Aortic smooth muscle cell (primary cell): ENCODE data around the gene USHBP1. TPM values are rescaled to one million over a fixed set of nuclear protein-coding genes. Genes with fewer than 3 reads are reported as not detected.

ENCODE experiments used
- total RNA-seq: library from RNA; depleted of rRNA; stranded (reverse); fragments of >200 nt; gene quantifications from 2 replicates; pipeline ENCODE4 v1.2.3, GENCODE V29; 2014

USHBP1 gene
- 0.13 and 0.25 TPM in 2 replicates for total RNA-seq

GRCh38 chr19:17264641-17264979 lies at the start of gene USHBP1:
Gene USHBP1, minus strand, starts transcription at chr19:17264745. Its CDS starts 446 bp downstream, at chr19:17264299.

GRCh38 chr19:17309198-17309964 lies 44.8 kb upstream of the USHBP1 start, which contains the start of gene DDA1:
Gene DDA1, plus strand, starts transcription at chr19:17309563. Its CDS starts 92 bp downstream, at chr19:17309655.

GRCh38 chr19:17305517-17306284 lies 41.2 kb upstream of the USHBP1 start, which contains the start of gene MRPL34:
Gene MRPL34, plus strand, starts transcription at chr19:17305872. Its CDS starts 21 bp downstream, at chr19:17305893.

GRCh38 chr19:17303167-17303939 lies 38.8 kb upstream of the USHBP1 start, which contains the start of gene ABHD8:
Gene ABHD8, minus strand, starts transcription at chr19:17303425. Its CDS starts 1,809 bp downstream, at chr19:17301616.

GRCh38 chr19:17281391-17282304 lies 17.1 kb upstream of the USHBP1 start, which contains the start of gene ANKLE1:
Gene ANKLE1, plus strand, starts transcription at chr19:17281901. Its CDS starts 20 bp downstream, at chr19:17281921.

GRCh38 chr19:17266975-17267788 lies 2.6 kb upstream of the USHBP1 start, which contains the start of gene BABAM1:
Gene BABAM1, plus strand, starts transcription at chr19:17267443. Its CDS starts 1,364 bp downstream, at chr19:17268807.

GRCh38 chr19:17245535-17245984 lies 19.0 kb downstream of the USHBP1 start, which contains the start of gene NR2F6:
Gene NR2F6, minus strand, starts transcription at chr19:17245919. Its CDS starts 699 bp downstream, at chr19:17245220.

GRCh38 chr19:17226002-17226933 lies 38.3 kb downstream of the USHBP1 start, which contains the start of gene OCEL1:
Gene OCEL1, plus strand, starts transcription at chr19:17226226. Its CDS starts 22 bp downstream, at chr19:17226248.

GRCh38 chr19:17215127-17215971 lies 49.2 kb downstream of the USHBP1 start, which contains the start of gene USE1:
Gene USE1, plus strand, starts transcription at chr19:17215357. Its CDS starts 49 bp downstream, at chr19:17215406.

Other genes starting within 250 kb of the USHBP1 start
- 0.26 and 0.31 TPM in 2 replicates for gene CPAMD8, start 237.9 kb downstream of the USHBP1 start, total RNA-seq
- 2.4 and 3.6 TPM in 2 replicates for gene HAUS8, start 189.3 kb downstream of the USHBP1 start, total RNA-seq
- 59.2 and 70.3 TPM in 2 replicates for gene MYO9B, start 189.0 kb downstream of the USHBP1 start, total RNA-seq
- 25.7 and 26.2 TPM in 2 replicates for gene USE1, start 49.4 kb downstream of the USHBP1 start, total RNA-seq
- gene OCEL1, start 38.5 kb downstream of the USHBP1 start, total RNA-seq = 1.1 and 2.7 TPM in 2 replicates
- gene NR2F6, start 18.8 kb downstream of the USHBP1 start, total RNA-seq = 28.7 and 33.8 TPM in 2 replicates
- gene BABAM1, start 2.7 kb upstream of the USHBP1 start, total RNA-seq = 81.6 and 107 TPM in 2 replicates
- gene ANKLE1, start 17.2 kb upstream of the USHBP1 start, total RNA-seq = 0.13 and 0.19 TPM in 2 replicates
- gene ABHD8, start 38.7 kb upstream of the USHBP1 start, total RNA-seq = 8.6 and 8.8 TPM in 2 replicates
- 20.7 and 26.9 TPM in 2 replicates for gene MRPL34, start 41.1 kb upstream of the USHBP1 start, total RNA-seq
- 36.2 and 39.7 TPM in 2 replicates for gene DDA1, start 44.8 kb upstream of the USHBP1 start, total RNA-seq
- gene ANO8, start 70.1 kb upstream of the USHBP1 start, total RNA-seq = 6.3 and 6.7 TPM in 2 replicates
- gene GTPBP3, start 72.8 kb upstream of the USHBP1 start, total RNA-seq = 10.6 and 11.1 TPM in 2 replicates
- gene PLVAP, start 112.6 kb upstream of the USHBP1 start, total RNA-seq = 0.31 and 0.92 TPM in 2 replicates
- 0.19 and 0.40 TPM in 2 replicates for gene CCDC194, start 129.5 kb upstream of the USHBP1 start, total RNA-seq
- 28.2 and 79.7 TPM in 2 replicates for gene BST2, start 140.9 kb upstream of the USHBP1 start, total RNA-seq
- 30.6 and 36.4 TPM in 2 replicates for gene MVB12A, start 155.3 kb upstream of the USHBP1 start, total RNA-seq
- gene TMEM221, start 183.9 kb upstream of the USHBP1 start, total RNA-seq = under 0.01 TPM in 1 of 2 replicates, not detected in the other
- gene NXNL1, start 196.2 kb upstream of the USHBP1 start, total RNA-seq = not detected in 2 replicates
- gene SLC27A1, start 205.8 kb upstream of the USHBP1 start, total RNA-seq = 22.6 and 22.9 TPM in 2 replicates
- gene PGLS, start 246.9 kb upstream of the USHBP1 start, total RNA-seq = 42.6 and 43.1 TPM in 2 replicates